Central memory CD4-positive, alpha-beta T cell (primary cell): ENCODE measurements around the gene TRMT10A.
"Not testable (repeated sequence)": the region's sequence is repeated elsewhere in the genome, so short reads cannot be mapped to it uniquely, and the experiment has no call there.

ENCODE experiments used
- DNase-seq: peaks from one replicate; pipeline ENCODE4 v3.0.0; 2022

TRMT10A gene

DNA sequence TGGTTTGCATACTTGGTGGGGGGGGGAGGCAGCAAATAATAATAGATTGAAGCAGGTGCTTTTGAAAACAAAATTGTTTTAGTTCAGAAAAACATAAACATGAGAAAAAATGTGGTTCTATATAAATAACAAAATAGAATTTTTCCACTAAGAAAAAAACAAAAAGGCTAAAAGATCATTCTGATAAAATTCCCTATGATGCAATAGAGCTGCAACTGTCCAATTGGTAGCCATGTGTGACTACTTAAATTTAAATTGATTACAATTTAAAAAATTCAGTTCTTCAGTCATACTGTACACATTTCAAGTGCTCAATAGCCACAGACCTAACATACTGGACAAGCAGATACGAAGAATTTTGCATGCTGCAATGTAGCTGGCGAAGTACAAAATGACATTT is 11.0 kb downstream of the TRMT10A start:
- DNase-seq: no peak

GRCh38 chr4:99540277-99540939 is 23.4 kb downstream of the TRMT10A start:
- DNase-seq: no peak

DNA sequence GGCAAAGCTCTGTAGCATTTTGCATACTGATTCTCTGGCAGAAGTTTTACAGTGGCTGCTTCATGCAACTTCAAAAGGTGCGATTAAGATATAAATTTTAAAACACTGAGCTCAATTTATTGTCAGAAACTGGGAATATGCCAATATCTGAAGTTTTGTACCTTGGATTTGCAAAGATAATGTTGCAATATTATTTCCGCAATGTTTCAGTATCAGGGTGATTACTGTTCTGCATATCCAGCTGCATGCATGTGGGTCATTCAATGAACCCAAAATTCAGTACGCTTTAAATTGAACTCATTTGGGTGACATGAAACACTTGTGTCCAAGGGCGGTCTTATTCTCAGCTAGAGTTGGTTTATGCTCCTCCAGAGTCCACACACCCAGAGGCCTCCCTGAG is 26.2 kb downstream of the TRMT10A start:
- DNase-seq: no peak

DNA sequence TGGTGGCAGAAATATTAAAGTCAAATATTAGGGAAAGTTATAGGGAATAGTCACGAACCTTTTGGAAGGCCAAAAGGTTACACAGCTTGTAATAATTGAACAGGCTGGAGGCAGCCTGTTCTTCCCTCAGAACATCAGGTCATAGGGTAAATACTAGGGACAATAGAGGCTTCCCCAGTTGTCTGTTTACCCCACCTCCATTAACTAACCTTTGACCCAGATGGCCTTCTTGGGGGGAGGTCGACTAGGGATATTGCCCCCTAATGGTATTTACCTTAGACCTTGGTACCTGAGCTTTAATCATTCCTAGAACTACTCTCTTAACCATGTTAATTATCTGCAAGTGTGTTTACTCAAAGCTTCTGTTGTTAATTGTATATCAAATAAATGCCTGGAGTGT is 27.0 kb downstream of the TRMT10A start:
- no peak for DNase-seq

DNA sequence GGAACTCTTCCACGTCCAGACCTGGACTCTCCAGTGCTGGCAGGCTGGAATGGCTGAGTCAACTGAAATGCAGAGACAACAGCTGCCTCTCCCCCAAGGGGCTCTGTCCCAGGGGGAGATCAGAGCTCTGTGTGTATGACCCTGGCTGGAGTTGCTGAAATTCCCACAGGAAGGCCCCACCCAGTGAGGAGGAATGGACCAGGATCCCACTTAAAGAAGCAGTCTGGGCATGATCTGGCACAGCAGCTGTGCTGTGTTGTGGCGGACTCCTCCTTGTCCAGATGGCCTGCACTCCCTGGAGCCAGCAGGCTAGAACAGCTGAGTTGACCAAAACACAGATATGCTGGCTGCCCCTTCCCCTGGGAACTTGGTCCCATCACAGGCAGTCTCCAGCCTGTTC is 27.6 kb downstream of the TRMT10A start:
- no peak for DNase-seq

DNA sequence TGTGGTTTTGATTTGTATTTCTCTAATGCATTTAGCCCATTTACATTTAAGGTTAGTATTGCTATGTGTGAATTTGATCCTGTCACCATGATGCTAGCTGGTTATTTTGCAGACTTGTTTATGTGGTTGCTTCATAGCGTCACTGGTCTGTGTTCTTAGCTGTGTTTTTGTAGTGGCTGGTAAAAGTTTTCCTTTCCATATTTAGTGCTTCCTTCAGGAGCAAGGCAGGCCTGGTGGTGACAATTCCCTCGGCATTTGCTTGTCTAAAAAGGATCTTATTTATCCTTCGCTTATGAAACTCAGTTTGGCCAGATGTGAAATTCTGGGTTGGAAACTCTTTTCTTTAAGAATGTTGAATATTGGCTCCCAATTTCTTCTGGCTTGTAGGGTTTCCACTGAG is 29.1 kb downstream of the TRMT10A start:
- not testable (repeated sequence) for DNase-seq

DNA sequence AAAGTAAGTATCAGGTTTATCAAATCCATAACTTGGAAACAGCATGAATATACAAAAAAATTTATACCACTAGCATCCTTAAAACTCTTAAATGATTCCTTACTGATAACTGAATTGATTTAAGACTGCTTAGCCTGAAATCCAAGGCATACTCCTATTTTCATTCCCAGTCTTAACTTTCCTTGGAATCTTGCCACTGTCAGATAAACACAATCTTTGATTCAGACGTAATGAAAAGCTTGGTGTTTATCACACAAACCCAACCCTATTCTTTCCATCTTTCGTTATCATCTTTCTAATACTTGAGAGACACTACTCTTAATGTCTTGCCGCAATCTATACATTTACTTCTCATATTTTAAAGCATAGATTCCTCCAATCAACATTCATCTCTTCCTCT is 33.9 kb downstream of the TRMT10A start:
- no peak for DNase-seq

DNA sequence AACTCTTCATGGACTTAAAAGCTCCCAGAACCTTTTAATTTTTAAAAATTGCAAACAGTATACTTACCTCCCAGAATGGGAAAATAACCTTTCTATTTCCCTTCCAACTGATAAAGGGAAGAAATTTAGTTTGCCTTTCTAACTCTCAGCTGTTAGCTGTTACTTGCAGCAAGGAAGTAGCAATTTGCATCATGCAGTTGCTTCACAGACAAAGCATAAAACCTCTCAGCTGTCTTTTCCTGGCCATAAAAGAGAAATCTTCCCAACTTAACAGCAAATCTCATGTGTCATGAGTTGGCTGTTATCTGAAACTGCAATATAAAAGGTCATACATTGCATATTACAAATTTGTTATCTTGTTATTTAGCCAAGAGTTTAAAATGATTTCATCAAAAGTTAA is 34.6 kb downstream of the TRMT10A start:
- DNase-seq: no peak

GRCh38 chr4:99518601-99519295 is 45.1 kb downstream of the TRMT10A start:
- DNase-seq: no peak

DNA sequence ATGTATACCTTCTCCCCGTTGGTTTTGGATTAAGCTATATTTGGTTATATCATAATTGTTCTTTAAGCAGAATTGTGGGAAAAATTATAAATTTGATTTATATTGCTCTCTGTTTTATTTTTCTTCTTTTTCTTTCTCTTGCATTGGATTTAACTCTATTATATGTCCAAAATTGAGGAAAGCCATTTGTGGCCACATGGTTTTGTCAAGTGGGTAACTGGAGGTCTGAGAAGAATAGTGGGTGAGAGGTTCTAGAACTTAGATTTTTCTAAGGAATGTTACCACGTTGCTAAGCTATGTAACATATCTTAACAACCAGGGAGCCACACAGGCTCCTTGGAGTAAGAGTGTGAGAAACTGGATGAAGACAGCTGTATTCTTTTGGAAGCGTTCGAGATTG is 53.1 kb downstream of the TRMT10A start, which contains the start of gene C4orf17:
Gene C4orf17 (plus strand): TSS at position 301 of the 400 bp plus-strand sequence. CDS start 2,061 bp downstream, outside the sequence.
- DNase-seq: no peak

DNA sequence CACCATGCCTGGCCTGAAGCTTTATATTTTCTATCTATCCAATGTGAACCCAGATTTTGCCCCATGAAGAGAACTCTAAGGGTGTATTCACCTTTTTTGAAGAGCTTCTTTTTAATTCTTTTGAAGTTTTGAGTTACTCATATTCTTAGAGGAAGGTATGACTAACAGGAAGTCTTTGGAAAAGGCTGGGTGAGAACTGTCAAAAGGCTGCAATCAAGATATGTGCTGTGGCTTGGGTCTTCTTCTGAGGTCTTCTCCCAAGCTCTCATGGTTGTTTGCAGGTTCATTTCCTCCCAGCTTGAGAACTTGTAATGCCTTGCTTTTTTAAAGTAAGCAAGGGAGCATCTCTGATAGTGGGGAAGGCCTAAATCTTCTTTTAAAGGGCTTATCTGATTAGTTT is 56.1 kb downstream of the TRMT10A start:
- peak; percentile 12 for DNase-seq

- no peak for DNase-seq
Measured at GRCh38 chr4:99507349-99507748, 56.5 kb downstream of the TRMT10A start.

- DNase-seq: no peak
Measured at GRCh38 chr4:99506781-99507180, 57.1 kb downstream of the TRMT10A start.

DNA sequence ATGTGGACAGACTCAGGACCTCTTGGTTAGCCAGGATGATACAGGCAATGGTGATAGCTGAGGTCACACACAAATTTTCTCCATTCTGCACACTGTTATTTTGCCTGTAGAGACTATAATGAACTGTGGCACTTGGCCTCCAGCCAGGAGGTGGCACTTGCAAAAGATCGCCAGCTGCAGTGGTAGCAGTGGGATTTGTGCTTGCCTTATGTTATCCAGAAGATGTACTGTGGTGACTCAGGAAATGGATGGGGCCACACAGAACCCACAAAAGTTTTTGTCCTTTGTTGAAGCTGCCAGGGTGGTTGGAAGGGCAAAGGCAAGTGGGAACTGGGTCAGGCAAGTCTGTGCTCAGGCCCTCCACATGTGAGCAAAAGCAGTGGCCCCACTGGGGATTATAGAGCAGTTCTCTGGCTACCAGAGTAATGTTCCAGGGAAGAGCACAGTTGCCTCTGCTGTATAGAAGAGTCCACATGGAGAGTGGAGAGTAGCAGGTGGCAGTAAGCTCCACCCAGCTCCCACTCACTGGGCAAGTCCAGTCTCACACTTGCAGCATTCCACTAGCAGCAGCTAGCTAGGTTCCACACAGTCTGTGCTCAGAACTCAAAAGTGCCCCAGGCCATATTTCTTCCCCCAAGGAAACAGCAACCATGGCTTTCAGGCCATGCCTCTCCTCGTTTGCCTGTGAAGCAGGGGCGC is 58.9 kb downstream of the TRMT10A start:
- no peak for DNase-seq
